Body of pancreas (tissue), 4 donors: ENCODE data around the gene TCF12. TPM values are rescaled to one million over a fixed set of nuclear protein-coding genes. Genes with fewer than 3 reads are reported as not detected.

Experiments
- ATAC-seq: fragments of 150-250 bp; one replicate; pipeline ENCODE4 v1.9.1; 2016
- DNase-seq, 4 donors: peaks; one replicate each; pipeline ENCODE4 v3.0.0-alpha.2; 2019
- H3K27ac ChIP-seq, 4 donors: fragments of 200-600 bp; sonication (generic); 1 replicate in 3 of 4; 2 replicates in 1 of 4; pipeline versions ENCODE4 v1.5.1 to v1.6.1; 2016 to 2019; ENCODE audit warnings: mild to moderate bottlenecking in 1 of 4, mixed read lengths in 1 of 4, moderate library complexity in 1 of 4
- H3K27me3 ChIP-seq, 2 donors: fragments of 200-600 bp; sonication (generic); one replicate each; pipeline ENCODE4 v1.6.0; 2016; ENCODE audit warnings: mild to moderate bottlenecking in 1 of 2
- H3K36me3 ChIP-seq, 2 donors: fragments of 200-600 bp; sonication (generic); replicated peaks in 1 of 2; 2 replicates each; pipeline ENCODE4 v1.5.1; 2016; ENCODE audit warnings: low read depth in 2 of 2; ENCODE audit not compliant: insufficient read depth in 1 of 2
- H3K4me1 ChIP-seq: fragments of 200-600 bp; sonication (generic); one replicate; pipeline ENCODE4 v1.6.0; 2016
- H3K4me3 ChIP-seq, 2 donors: fragments of 200-600 bp; sonication (generic); 1 replicate in 1 of 2; 2 replicates in 1 of 2; pipeline ENCODE4 v1.5.1; 2016 to 2019
- H3K9me3 ChIP-seq, 3 donors: fragments of 200-600 bp; sonication (generic); 1 replicate in 2 of 3; 2 replicates in 1 of 3; pipeline ENCODE4 v1.5.1; 2016
- POLR2A ChIP-seq, 3 donors: fragments of 450-650 bp; IDR thresholded peaks; one replicate each; pipeline ENCODE4 v1.6.1; 2016; ENCODE audit warnings: antibody characterized with exemption in 3 of 3, mild to moderate bottlenecking in 2 of 3
- WGBS, 2 donors: methylation state at CpG; one replicate each; pipeline ENCODE4 v1.1.5; 2017; 5-methylcytosine and 5-hydroxymethylcytosine counted together
- intact Hi-C: fragments of 100-400 bp; cut with DNase I; formaldehyde crosslinking; loops from one replicate; pipeline ENCODE4 v1.15.1; 2023
- total RNA-seq, 2 donors: library from RNA; depleted of rRNA; stranded (reverse); fragments of >200 nt; gene quantifications; one replicate each; pipeline ENCODE4 v1.1.0, GENCODE V29; 2016
- TF ChIP-seq, protein P1 (sequence below), 7 experiments: fragments of 450-650 bp in 4 of 7; fragments of 200-600 bp in 3 of 7; sonication (generic) in 3 of 7; IDR thresholded peaks; one replicate each; pipeline ENCODE4 v1.5.1; 2016 to 2019; ENCODE audit warnings: antibody characterized with exemption in 7 of 7

TCF12 gene
- total RNA-seq, 2 donors from 2014 or later: 27.2 to 49.4 TPM

DNA sequence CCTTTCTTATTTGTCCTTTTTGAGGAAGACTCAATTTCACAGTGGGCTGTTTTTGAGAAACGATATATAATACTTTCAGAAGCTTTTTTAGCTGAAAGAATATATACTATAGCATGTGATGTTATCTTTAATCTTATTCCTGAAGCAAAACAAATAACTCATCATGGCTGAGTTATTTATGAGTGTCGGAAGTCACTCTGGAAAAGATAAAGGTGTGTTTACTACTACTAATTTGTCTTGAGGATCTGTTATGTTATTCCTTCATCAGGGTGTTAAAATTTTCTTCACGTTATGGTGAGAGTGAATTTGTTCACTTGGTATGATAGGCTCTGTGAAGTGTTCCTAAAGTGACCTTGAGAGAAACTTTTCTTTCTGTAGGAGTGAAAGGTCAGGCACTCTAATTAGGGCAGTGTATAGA, 4.7 kb downstream of the TCF12 start:
- no peak for TF ChIP-seq POLR2A (IDR thresholded peaks at IDR 0.05)
- TF ChIP-seq, protein P1, sequence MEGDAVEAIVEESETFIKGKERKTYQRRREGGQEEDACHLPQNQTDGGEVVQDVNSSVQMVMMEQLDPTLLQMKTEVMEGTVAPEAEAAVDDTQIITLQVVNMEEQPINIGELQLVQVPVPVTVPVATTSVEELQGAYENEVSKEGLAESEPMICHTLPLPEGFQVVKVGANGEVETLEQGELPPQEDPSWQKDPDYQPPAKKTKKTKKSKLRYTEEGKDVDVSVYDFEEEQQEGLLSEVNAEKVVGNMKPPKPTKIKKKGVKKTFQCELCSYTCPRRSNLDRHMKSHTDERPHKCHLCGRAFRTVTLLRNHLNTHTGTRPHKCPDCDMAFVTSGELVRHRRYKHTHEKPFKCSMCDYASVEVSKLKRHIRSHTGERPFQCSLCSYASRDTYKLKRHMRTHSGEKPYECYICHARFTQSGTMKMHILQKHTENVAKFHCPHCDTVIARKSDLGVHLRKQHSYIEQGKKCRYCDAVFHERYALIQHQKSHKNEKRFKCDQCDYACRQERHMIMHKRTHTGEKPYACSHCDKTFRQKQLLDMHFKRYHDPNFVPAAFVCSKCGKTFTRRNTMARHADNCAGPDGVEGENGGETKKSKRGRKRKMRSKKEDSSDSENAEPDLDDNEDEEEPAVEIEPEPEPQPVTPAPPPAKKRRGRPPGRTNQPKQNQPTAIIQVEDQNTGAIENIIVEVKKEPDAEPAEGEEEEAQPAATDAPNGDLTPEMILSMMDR (IDR thresholded peaks at IDR 0.05): no peak
- no peaks in the 10 kb centered on the region for H3K9me3 ChIP-seq
- ATAC-seq (no peak), DNase-seq (no peak)
- no peak overlapping the region for H3K27ac ChIP-seq
- peaks cover 20% of the 10 kb centered on the region for H3K4me1 ChIP-seq
- intact Hi-C loops: no loop called here
- H3K27me3 ChIP-seq: no peaks in the 10 kb centered on the region
- 40 to 43% methylated on average over 3 of the region's 3 CpGs for WGBS, 2 donors
- no peak overlapping the region for H3K4me3 ChIP-seq
- H3K36me3 ChIP-seq: no peaks in the 10 kb centered on the region

DNA sequence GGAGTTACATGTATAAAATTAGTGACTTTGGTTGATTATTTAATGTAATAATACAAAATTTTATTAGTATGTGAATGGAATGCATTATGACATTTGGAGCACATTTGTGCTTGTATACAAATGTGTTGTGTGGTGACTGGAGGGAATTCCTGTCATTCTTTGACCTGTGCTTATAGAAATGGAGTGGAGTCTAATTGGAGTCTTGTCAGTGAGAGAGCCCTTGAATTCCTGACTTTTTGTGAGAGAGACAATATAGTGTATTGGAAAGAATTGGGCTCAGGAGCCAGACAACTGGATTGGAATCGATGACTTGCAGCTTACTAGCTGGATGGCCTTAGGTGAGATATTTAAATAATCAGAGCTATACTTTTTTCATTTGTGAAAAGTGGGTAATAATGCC, 9.4 kb downstream of the TCF12 start:
- TF ChIP-seq, protein P1 (IDR thresholded peaks at IDR 0.05): no peak
- no peak for TF ChIP-seq POLR2A (IDR thresholded peaks at IDR 0.05)
- DNase-seq (no peak), ATAC-seq (no peak)
- Histone ChIP-seq H3K9me3 (no peaks in the 10 kb centered on the region), H3K4me1 (peaks cover 33% of the 10 kb centered on the region), H3K27me3 (no peaks in the 10 kb centered on the region), H3K4me3 (no peak overlapping the region), H3K36me3 (no peaks in the 10 kb centered on the region), H3K27ac (no peak overlapping the region)
- 85 to 89% methylated on average over 1 of the region's 1 CpG for WGBS, 2 donors
- intact Hi-C loops: no loop called here

DNA sequence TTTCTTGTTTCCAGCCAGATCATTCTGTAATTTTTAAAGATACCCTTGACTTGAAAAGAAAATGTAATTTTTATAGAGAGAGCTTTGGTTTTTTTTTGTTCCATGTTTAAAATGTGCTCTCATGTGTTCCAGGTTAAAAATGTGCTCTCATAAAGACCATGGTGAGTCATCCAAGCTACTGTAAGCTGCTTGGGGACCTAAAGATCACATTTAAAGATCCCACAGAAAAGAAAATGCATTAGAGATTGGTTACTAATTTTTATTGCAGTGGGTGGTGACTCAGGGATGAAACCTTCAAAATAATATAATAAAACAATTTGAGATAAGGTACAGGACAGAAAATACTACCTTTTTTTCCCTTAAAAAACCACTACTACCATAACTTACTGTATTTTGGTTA, 11.0 kb downstream of the TCF12 start:
- Histone ChIP-seq H3K4me1 (peaks cover 33% of the 10 kb centered on the region), H3K36me3 (no peaks in the 10 kb centered on the region), H3K27me3 (no peaks in the 10 kb centered on the region), H3K4me3 (no peak overlapping the region), H3K27ac (no peak overlapping the region), H3K9me3 (no peaks in the 10 kb centered on the region)
- intact Hi-C loops: no loop called here
- ATAC-seq: no peak
- DNase-seq: no peak
- TF ChIP-seq, protein P1 (IDR thresholded peaks at IDR 0.05): no peak
- no peak for TF ChIP-seq POLR2A (IDR thresholded peaks at IDR 0.05)

DNA sequence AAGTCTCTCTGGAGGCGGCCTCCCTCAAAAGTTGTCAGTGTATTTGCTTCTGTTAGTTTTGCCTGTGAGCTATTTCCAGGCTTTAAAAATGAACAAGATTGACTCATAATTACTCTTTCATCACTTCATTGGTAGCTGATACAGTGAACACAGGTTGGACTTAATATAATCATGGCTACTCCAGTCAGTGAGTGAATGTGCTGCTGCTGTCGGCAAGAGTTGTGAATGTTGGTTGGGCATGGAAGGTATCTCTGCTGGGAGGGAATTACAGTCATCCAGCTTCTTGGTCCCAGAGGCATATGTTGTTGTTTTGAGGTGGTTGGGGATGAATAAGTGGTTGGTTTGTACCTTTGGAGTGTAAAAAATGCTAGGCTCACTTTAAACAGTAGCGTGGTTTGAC, 11.5 kb downstream of the TCF12 start:
- WGBS, 2 donors: 90 to 94% methylated on average over 3 of the region's 3 CpGs
- intact Hi-C loops: no loop called here
- DNase-seq (no peak), ATAC-seq (no peak)
- Histone ChIP-seq H3K36me3 (no peaks in the 10 kb centered on the region), H3K9me3 (no peaks in the 10 kb centered on the region), H3K27ac (no peak overlapping the region), H3K4me1 (peaks cover 33% of the 10 kb centered on the region), H3K4me3 (no peak overlapping the region), H3K27me3 (no peaks in the 10 kb centered on the region)
- TF ChIP-seq, protein P1 (IDR thresholded peaks at IDR 0.05): no peak
- no peak for TF ChIP-seq POLR2A (IDR thresholded peaks at IDR 0.05)

DNA sequence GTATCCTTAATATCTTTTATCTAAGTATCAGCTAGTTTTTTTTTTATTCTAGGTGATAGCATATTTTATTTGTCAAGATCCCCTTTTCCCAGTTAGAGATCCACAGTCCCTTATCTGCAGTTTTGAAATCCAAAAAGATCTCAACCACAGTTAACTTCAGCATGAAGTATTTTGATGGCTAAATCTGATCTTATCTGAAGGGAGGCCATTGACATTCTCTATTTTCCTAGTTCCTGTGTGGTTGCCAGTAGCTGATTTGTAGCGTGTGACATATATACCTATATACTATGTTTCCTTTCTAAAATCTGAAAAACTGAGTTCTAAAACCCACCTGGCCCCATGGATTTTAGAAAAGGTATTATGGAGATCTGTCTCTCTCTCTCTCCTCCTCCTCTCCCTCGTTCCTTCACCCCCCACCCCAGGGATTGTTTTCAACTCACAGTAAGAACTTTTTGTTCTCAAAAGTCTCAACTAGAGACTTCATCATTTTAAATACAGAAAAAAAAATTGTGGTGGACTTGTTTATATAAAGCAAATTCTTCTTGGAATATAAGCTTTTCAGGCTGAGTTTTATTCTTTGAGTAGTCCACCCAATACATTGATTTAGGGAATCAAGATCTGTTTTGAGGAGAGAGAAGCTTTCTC, 12.3 kb downstream of the TCF12 start:
- ATAC-seq (no peak), DNase-seq (no peak)
- Histone ChIP-seq H3K4me1 (peaks cover 33% of the 10 kb centered on the region), H3K9me3 (no peaks in the 10 kb centered on the region), H3K27ac (no peak overlapping the region), H3K36me3 (no peaks in the 10 kb centered on the region), H3K4me3 (no peak overlapping the region), H3K27me3 (no peaks in the 10 kb centered on the region)
- TF ChIP-seq, protein P1 (IDR thresholded peaks at IDR 0.05): no peak
- TF ChIP-seq POLR2A (IDR thresholded peaks at IDR 0.05): no peak
- intact Hi-C loops: no loop called here
- WGBS, 2 donors: 82 to 92% methylated on average over 2 of the region's 2 CpGs
